ENCODE data around the gene NSD2. TPM values are rescaled to one million over a fixed set of nuclear protein-coding genes. Genes with fewer than 3 reads are reported as not detected.
"Not testable (repeated sequence)": the region's sequence is repeated elsewhere in the genome, so short reads cannot be mapped to it uniquely, and the experiment has no call there.

Gene NSD2
- total RNA-seq, 1 experiment from 2014 or later: 136 TPM

GRCh38 chr4:2003361-2003760, 132.2 kb downstream of the NSD2 start:
- H3K56ac ChIP-seq (ENCODE audit: insufficient read length, low read depth, low read length); H2BK15ac ChIP-seq (ENCODE audit: low read depth, low read length); H3K27ac Mint-ChIP-seq; H2AK5ac ChIP-seq (ENCODE audit: insufficient read length, low read length); H3K27me3 ChIP-seq (ENCODE audit: insufficient read depth, low read length); H3K23ac ChIP-seq (ENCODE audit: insufficient read length, low read depth, low read length); H3K4ac ChIP-seq (ENCODE audit: low read depth, low read length); H4K8ac ChIP-seq (replicated peaks; ENCODE audit: insufficient read length, low read depth, low read length); H2BK5ac ChIP-seq (ENCODE audit: insufficient read length, low read length); H4K91ac ChIP-seq (ENCODE audit: insufficient read length, low read depth, low read length); H3K4me1 ChIP-seq (ENCODE audit: insufficient read depth, low read length); H3K14ac ChIP-seq (ENCODE audit: insufficient read depth, low read length); DNase-seq; H2BK20ac ChIP-seq (ENCODE audit: low read depth, low read length, poor library complexity, severe bottlenecking); H3T11ph ChIP-seq (ENCODE audit: low read length); H3K9ac ChIP-seq (ENCODE audit: extremely low read depth, insufficient read length, low read length); H3K27me3 Mint-ChIP-seq (ENCODE audit: low read depth); H3K18ac ChIP-seq (ENCODE audit: insufficient read length, low read depth, low read length); H3K9me3 ChIP-seq (ENCODE audit: control insufficient read depth, low read depth, low read length); H2BK12ac ChIP-seq (ENCODE audit: insufficient read length, low read depth, low read length); H3K23me2 ChIP-seq (ENCODE audit: insufficient read length, low read depth, low read length, poor library complexity, severe bottlenecking); H4K20me1 ChIP-seq (ENCODE audit: control insufficient read depth, insufficient read depth, insufficient read length); H2AFZ ChIP-seq (ENCODE audit: low read length); H2BK120ac ChIP-seq (ENCODE audit: low read depth, low read length, poor library complexity, severe bottlenecking); H3K4me3 Mint-ChIP-seq; H4K5ac ChIP-seq (ENCODE audit: insufficient read length, low read depth, low read length); H3K4me2 ChIP-seq (ENCODE audit: insufficient read depth, insufficient read length, low read length); H3K27ac ChIP-seq (ENCODE audit: insufficient read length, low read depth, low read length): not testable (repeated sequence)
- H3K36me3 Mint-ChIP-seq (ENCODE audit: insufficient read depth in 1 of 3, low read depth in 3 of 3): peaks cover 50 to 62% (median 52%) of the 10 kb centered on the region in 3 experiments
- H3K79me2 ChIP-seq (ENCODE audit: insufficient read depth, low read length): peaks cover 35% of the 10 kb centered on the region
- peaks cover 10% of the 10 kb centered on the region for H3K79me1 ChIP-seq (ENCODE audit: insufficient read depth, low read depth, low read length, poor library complexity, severe bottlenecking)
- peaks cover 28 to 33% of the 10 kb centered on the region in 2 experiments for H3K4me1 Mint-ChIP-seq
- peaks cover 11% of the 10 kb centered on the region in 2 experiments; a peak in 4 of 5 replicates for H3K9me3 Mint-ChIP-seq
- WGBS (ENCODE audit: extremely low coverage, insufficient read length, low lambda C conversion rate): no CpG with 5 or more reads among the region's 2 CpGs

Data from H9 (cell line).